ACHN (cell line): ENCODE measurements around the gene TBCD.

Experiments used
- DNase-seq: peaks from one replicate; pipeline ENCODE4 v3.0.0-alpha.2; 2015
- in situ Hi-C: cut with HindIII; loops from 2 replicates; pipeline ENCODE4 v1.10.0; 2017; ENCODE audit warnings: low sequenced_read_pairs, low pct_ligation_motif_present, low pct_unique_long_range_greater_than_20kb

Gene TBCD

DNA sequence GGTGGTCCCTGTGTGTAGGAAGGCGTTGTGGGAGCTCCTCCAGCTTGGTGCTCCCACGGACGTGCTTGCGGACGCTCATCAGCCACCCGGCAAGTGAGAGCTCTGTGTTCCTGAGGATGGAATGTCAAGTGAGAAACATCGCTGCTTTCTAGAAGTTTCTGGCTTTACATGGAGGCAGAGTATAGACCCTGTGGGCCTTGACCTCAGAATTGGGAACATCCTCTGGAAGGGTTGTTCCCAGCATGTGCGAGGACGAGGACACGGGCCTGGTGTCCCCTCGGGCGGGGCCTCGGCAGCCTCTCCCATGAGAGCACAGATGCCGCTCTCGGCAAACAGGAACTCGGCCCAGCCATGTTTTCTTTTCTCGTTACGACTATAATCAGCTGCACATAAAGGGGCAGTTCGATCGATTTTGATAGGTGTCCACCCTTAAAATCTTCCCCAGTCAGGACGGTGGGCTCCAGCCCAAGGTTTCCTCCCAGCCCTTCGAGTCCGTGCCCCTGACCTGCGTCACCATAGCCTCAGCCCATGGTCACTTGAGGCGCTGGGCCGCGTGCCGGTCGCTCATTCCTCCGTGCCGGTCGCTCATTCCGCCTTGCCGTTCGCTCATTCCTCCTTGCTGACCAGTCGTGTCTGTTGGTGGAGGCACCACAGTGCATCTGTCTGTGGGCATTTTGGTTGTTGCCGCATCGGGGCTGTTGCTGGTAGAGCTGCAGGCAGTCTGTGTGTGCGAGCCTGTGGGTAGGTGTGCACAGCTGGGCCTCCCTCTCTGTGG, 179.2 kb downstream of the TBCD start:
- in situ Hi-C loops = no loop called here
- DNase-seq = no peak

DNA sequence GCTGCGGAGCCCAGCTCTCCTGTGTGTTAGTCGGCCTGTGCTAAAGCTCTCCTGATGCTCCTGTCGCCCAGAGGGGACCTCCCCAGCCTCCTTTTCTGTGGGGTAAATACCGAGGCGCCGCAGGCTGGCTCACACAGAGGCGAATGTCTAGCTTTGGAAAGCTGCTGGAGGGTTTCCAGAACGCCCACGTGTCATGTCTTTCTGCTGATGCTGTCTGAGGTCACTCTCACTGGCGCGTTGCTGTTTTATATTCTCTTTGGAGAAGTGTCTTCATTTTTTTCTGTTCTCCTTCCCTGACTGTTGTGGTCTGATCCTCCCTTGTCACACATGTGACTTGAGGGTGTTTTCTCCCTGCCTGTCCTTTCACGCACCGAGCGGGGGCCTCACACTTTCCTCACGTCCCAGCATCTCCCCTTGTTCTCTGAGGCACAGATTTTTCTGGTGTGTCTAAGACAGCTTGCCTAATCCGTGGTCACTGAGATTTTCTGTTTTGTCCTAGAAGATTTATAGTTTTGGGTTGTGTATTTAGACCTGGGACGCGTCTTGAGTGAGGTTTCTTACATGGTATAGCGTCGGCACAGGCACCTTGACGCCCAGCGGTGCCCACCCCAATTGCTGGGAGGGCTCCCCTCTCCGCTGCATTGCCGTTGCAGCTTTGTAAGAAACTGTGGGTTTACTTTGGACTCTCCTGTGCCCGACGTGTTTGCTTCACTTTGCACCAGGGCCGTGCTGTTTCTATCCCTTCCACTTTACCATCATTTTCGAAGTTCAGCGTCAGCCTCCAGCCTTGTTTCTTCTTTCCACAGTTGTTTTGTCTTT, 180.0 kb downstream of the TBCD start:
- no peak for DNase-seq

GRCh38 chr17:82932518-82933310, 180.8 kb downstream of the TBCD start:
- in situ Hi-C loops = no loop called here
- no peak for DNase-seq

More for the DNA sequence above, 180.0 kb downstream of the TBCD start:
- in situ Hi-C loops = no loop called here

- no peak for DNase-seq
- in situ Hi-C loops = no loop called here
Observed at GRCh38 chr17:82933911-82934310, 182.0 kb downstream of the TBCD start.

GRCh38 chr17:82935966-82936767, 184.3 kb downstream of the TBCD start:
- in situ Hi-C loops = no loop called here
- no peak for DNase-seq

DNA sequence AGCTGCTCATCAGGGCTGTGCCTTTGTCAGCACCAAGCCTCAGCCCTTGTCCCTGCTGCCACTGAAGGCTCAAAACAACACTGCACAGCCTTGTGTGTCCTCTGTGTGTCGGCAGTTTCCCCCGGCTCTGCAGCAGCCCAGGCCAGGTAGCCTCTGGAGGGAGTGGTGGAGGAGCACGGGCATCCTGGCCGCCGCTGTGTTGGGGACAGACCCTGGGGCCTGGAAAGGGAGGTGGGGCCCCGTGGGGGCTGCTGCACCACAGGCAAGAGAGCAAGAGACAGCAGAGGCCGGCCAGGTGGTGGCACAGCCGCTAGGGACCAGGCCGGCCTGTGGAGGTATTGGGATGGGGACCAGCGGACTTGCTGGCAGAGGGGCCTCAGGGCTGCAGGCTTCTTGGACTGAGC, 184.9 kb downstream of the TBCD start:
- no peak for DNase-seq
- in situ Hi-C loops = no loop called here

- DNase-seq = no peak
- in situ Hi-C loops = no loop called here
Observed at GRCh38 chr17:82937411-82938371, 185.8 kb downstream of the TBCD start.

GRCh38 chr17:82938486-82938872, 186.6 kb downstream of the TBCD start:
- no peak for DNase-seq
- in situ Hi-C loops = no loop called here

DNA sequence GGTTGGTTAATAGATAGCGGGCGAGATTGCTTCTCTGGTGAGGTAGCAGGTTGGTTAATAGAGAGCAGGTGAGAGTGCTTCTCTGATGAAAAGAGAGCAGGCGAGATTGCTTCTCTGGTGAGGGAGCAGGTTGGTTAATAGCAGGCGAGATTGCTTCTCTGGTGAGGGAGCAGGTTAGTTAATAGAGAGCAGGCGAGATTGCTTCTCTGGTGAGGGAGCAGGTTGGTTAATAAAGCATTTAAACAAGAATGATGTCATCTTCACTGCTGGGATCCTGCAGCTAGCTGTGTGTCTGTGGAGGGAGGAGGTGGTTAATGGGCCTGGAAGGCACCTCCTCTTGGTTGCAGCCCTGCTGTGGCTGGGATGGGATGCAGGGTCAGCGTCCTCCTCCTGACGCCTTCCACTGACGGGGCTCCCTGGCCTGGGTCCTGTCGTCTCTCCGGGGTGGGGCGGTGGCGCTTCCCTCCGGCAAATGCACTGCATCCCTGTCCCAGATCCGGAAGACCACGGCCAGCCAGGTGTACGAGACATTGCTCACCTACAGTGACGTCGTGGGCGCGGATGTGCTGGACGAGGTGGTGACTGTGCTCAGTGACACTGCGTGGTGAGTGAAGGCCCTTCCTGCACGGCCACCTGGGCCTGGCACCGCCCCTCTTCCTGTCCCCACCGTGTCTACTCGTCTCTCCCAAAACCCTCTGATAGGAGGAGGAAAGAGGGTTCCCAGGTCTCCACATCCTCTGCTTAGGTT, 187.2 kb downstream of the TBCD start:
- DNase-seq = peak; percentile 11

GRCh38 chr17:82939621-82940135, 187.8 kb downstream of the TBCD start:
- in situ Hi-C loops = no loop called here
- no peak for DNase-seq

More for the DNA sequence above, 187.2 kb downstream of the TBCD start:
- in situ Hi-C loops = no loop called here

DNA sequence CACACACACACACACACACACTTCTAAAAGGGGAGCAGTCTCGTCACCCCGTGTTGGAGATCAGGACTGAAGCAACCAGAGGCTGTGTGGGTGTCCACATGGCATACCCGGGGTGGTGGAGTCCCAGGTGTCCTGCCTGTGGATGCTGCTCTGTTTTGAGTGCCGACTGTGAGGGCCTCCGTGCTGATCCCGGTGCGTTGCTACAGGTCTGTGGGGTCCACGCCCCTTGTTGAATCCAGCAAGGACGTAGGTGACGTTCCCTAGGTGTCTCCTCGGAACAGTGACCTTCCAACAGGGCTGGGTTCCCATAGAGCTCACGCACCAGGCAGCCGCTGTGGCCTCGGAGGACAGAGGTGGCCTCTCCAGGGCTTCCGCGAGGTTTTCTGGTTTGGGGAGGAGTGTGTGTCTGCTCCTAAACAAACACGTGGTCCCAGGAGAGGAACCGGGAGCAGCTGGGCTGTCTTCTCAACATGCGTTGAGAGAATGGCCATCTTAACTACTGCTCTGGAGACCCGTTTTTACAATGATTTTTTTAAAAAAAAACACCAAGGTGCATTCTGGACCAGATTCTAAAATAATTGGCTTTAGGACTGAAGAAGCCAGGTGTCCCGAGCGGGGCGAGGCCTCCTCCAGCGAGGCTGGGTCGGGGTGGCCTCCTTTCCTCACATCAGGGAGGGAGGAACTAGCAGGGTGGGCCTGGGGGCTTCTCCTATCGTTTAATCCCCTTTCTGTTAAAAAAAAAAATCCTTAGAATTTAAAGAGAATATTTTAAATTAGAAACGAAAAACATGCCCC, 188.6 kb downstream of the TBCD start:
- no peak for DNase-seq
- in situ Hi-C loops = no loop called here

DNA sequence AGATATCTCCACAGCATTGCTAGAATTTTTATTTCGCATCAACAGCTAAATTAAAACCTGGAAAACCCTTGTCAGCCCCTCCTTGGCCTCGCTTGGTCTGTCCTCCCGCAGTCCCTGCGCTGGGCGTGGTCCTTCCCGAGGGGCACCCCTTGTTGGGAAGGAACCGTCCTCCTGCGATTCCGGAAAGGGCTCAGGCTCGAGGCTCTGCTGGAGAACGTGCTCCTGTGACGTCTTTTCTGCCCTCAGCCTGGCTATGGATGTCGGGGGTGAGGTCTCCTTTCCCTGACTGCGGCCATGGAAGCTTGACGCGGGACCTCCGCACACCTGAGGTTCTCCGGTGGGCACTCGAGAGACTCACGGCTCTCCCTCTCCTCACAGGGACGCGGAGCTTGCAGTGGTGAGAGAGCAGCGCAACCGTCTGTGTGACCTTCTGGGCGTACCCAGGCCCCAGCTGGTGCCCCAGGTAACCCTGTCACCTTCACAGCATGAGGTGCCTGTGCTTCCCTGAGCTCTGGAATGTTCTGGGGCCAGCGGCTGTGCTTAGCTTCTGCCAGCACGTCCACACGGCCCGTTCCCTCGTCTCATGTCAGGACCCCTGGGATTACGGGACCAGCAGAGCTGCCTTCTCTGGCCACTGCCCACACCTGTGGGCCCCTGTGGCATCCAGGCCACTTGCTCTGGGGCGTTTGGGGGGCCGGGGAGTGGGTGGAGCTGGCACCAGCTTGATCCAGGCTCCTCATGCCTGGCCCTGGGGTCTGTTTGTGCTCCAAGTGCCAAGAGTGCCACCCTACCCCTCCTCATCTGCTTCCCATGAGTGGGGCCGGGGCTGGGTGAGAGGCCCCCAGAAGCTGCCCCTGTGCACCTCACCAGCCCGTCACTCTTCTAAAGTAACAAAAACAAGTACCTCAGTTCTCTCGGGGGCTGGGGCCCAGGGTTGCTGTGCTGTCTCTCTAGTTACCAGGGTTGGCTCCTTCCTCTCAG, 189.4 kb downstream of the TBCD start:
- DNase-seq = no peak
- in situ Hi-C loops = no loop called here

- no peak for DNase-seq
- in situ Hi-C loops = no loop called here
Observed at GRCh38 chr17:82942166-82943130, 190.6 kb downstream of the TBCD start.

DNA sequence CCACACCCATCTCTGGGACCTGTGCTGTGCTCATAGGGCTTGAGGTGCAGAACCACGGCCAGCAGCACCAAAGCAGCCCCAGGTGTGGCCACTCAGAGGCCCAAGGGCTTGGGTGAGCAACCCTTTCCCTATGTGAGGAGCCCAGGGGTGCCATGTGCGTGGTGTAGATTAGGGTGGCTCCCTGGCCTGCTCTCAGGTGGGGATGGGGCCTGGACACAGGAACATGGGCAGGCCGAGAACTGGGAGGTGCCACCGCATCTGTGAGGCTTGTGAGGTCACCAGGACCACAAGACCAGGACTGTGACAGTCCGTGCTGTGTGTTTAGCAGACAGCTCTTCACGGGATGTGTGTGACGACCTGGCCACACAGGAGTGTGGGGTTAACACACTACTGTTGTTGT, 191.5 kb downstream of the TBCD start:
- in situ Hi-C loops = no loop called here
- no peak for DNase-seq
